Uterus (tissue), 2 donors: ENCODE data around the gene FRMPD4.

Experiments used
- POLR2A ChIP-seq, 2 donors: fragments of 450-650 bp; IDR thresholded peaks; one replicate each; pipeline ENCODE4 v1.6.1; 2016; ENCODE audit warnings: antibody characterized with exemption in 2 of 2, mild to moderate bottlenecking in 1 of 2, moderate library complexity in 1 of 2
- TF ChIP-seq, protein P1 (sequence below), 4 experiments: fragments of 200-600 bp in 2 of 4; fragments of 450-650 bp in 2 of 4; sonication (generic) in 2 of 4; IDR thresholded peaks; one replicate each; pipeline ENCODE4 v1.5.1; 2016 to 2019; ENCODE audit warnings: antibody characterized with exemption in 4 of 4, mild to moderate bottlenecking in 2 of 4, moderate library complexity in 1 of 4

- no peak for TF ChIP-seq POLR2A (IDR thresholded peaks at IDR 0.05)
- TF ChIP-seq, protein P1, sequence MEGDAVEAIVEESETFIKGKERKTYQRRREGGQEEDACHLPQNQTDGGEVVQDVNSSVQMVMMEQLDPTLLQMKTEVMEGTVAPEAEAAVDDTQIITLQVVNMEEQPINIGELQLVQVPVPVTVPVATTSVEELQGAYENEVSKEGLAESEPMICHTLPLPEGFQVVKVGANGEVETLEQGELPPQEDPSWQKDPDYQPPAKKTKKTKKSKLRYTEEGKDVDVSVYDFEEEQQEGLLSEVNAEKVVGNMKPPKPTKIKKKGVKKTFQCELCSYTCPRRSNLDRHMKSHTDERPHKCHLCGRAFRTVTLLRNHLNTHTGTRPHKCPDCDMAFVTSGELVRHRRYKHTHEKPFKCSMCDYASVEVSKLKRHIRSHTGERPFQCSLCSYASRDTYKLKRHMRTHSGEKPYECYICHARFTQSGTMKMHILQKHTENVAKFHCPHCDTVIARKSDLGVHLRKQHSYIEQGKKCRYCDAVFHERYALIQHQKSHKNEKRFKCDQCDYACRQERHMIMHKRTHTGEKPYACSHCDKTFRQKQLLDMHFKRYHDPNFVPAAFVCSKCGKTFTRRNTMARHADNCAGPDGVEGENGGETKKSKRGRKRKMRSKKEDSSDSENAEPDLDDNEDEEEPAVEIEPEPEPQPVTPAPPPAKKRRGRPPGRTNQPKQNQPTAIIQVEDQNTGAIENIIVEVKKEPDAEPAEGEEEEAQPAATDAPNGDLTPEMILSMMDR (IDR thresholded peaks at IDR 0.05): no peak
These were observed 206.7 kb downstream of the FRMPD4 start for GRCh38 chrX:12344954-12345353.
